B cell (primary cell): ENCODE measurements around the gene GAB4. TPM values are rescaled to one million over a fixed set of nuclear protein-coding genes. Genes with fewer than 3 reads are reported as not detected.

Experiments used
- ATAC-seq: fragments of 200-7000 bp; cut with Tn5 transposase; one replicate; pipeline ENCODE4 v1.10.0; 2021; ENCODE audit warnings: low read depth, mild to moderate bottlenecking, moderate number of reproducible peaks, moderate library complexity
- CTCF ChIA-PET: fragments of 350-600 bp; sonication (Branson Sonifier 250); formaldehyde crosslinking; loops from one replicate; lab custom pipeline; 2021; ENCODE audit warnings: antibody characterized with exemption, inconsistent platforms; lab: Charles Lee
- POLR2A ChIA-PET: fragments of 350-600 bp; sonication (Branson Sonifier 250); formaldehyde crosslinking; loops from one replicate; lab custom pipeline; 2021; ENCODE audit warnings: antibody characterized with exemption; lab: Charles Lee
- DNase-seq: peaks from one replicate; pipeline ENCODE4 v3.0.0; 2013
- H2AFZ ChIP-seq: 2 replicates; pipeline ENCODE4 v1.6.1; 2012; ENCODE audit warnings: mild to moderate bottlenecking, low read depth, low read length; ENCODE audit not compliant: insufficient read depth, poor library complexity, severe bottlenecking
- H3K27ac ChIP-seq, 2 donors: 1 replicate in 1 of 2; 2 replicates in 1 of 2; pipeline ENCODE4 v1.5.1; 2012 to 2013; ENCODE audit warnings: low read length in 2 of 2, mild to moderate bottlenecking in 2 of 2, moderate library complexity in 1 of 2
- H3K27me3 ChIP-seq, 4 experiments: fragments of 200-600 bp in 1 of 4; sonication (generic) in 1 of 4; replicated peaks in 1 of 4; 1 replicate in 2 of 4; 2 replicates in 2 of 4; pipeline versions ENCODE4 v1.6.1 to v1.7.0; 2013 to 2016; ENCODE audit warnings: low read length in 3 of 4, mild to moderate bottlenecking in 2 of 4, mixed read lengths in 1 of 4, moderate library complexity in 1 of 4; ENCODE audit not compliant: insufficient read depth in 4 of 4, control insufficient read depth in 3 of 4; ENCODE audit errors: control extremely low read depth in 1 of 4
- H3K36me3 ChIP-seq, 2 experiments: replicated peaks in 1 of 2; 1 replicate in 1 of 2; 2 replicates in 1 of 2; pipeline versions ENCODE4 v1.6.1 to v1.7.1; 2013; ENCODE audit warnings: low read length in 1 of 2; ENCODE audit not compliant: insufficient read depth in 2 of 2, control insufficient read depth in 1 of 2; ENCODE audit errors: control extremely low read depth in 1 of 2, extremely low read depth in 1 of 2
- H3K4me1 ChIP-seq, 2 donors: fragments of 200-600 bp in 1 of 2; sonication (generic) in 1 of 2; 1 replicate in 1 of 2; 2 replicates in 1 of 2; pipeline versions ENCODE4 v1.5.1 to v1.6.1; 2013 to 2017; ENCODE audit warnings: low read length in 2 of 2; ENCODE audit not compliant: control insufficient read depth in 2 of 2, insufficient read depth in 2 of 2
- H3K4me2 ChIP-seq: replicated peaks from 2 replicates; pipeline ENCODE3; 2012; ENCODE audit warnings: mild to moderate bottlenecking, low read depth, low read length; ENCODE audit not compliant: poor library complexity, severe bottlenecking
- H3K4me3 ChIP-seq, 5 experiments: fragments of 200-600 bp in 1 of 5; sonication (generic) in 1 of 5; 1 replicate in 3 of 5; 2 replicates in 2 of 5; pipeline versions ENCODE4 v1.5.1 to v1.7.0; 2011 to 2016; ENCODE audit warnings: low read length in 4 of 5, mild to moderate bottlenecking in 4 of 5, low read depth in 2 of 5, control low read depth in 1 of 5, moderate library complexity in 1 of 5; ENCODE audit not compliant: insufficient read depth in 1 of 5; ENCODE audit errors: control extremely low read depth in 1 of 5, extremely low read depth in 1 of 5
- H3K79me2 ChIP-seq: fragments of 200-600 bp; sonication (generic); one replicate; pipeline ENCODE4 v1.6.0; 2016; ENCODE audit warnings: low read length; ENCODE audit not compliant: control insufficient read depth, insufficient read depth
- H3K9ac ChIP-seq: fragments of 200-600 bp; sonication (generic); 2 replicates; pipeline ENCODE4 v1.6.1; 2017; ENCODE audit warnings: mild to moderate bottlenecking, low read length, moderate library complexity
- H3K9me3 ChIP-seq, 3 donors: one replicate each; pipeline versions ENCODE4 v1.6.1 to v1.7.1; 2013; ENCODE audit warnings: low read length in 2 of 3; ENCODE audit not compliant: control insufficient read depth in 2 of 3, insufficient read depth in 1 of 3; ENCODE audit errors: control extremely low read depth in 1 of 3
- H4K20me1 ChIP-seq: 2 replicates; pipeline ENCODE4 v1.6.0; 2012; ENCODE audit warnings: mild to moderate bottlenecking, low read length; ENCODE audit not compliant: insufficient read depth, control insufficient read depth, poor library complexity, severe bottlenecking
- H3K27ac Mint-ChIP-seq: one replicate; pipeline ENCODE4 v1.8.0; 2021; ENCODE audit warnings: mixed read lengths
- H3K27me3 Mint-ChIP-seq: one replicate; pipeline ENCODE4 v1.8.0; 2021; ENCODE audit warnings: mixed read lengths
- H3K4me1 Mint-ChIP-seq: one replicate; pipeline ENCODE4 v1.8.0; 2021; ENCODE audit warnings: mixed read lengths
- H3K4me3 Mint-ChIP-seq: one replicate; pipeline ENCODE4 v1.8.0; 2021; ENCODE audit warnings: mixed read lengths
- H3K9me3 Mint-ChIP-seq: one replicate; pipeline ENCODE4 v1.8.0; 2022; ENCODE audit warnings: mixed read lengths; ENCODE audit not compliant: insufficient read depth
- EZH2 ChIP-seq: IDR thresholded peaks from 2 replicates; pipeline ENCODE4 v1.6.1; 2012; ENCODE audit warnings: borderline replicate concordance, low read depth, mild to moderate bottlenecking, moderate library complexity, low read length; ENCODE audit not compliant: insufficient read depth, poor library complexity, severe bottlenecking
- WGBS: methylation state at CpG from one replicate; pipeline ENCODE4 v1.1.5; 2013; ENCODE audit warnings: missing lambda C conversion rate; ENCODE audit not compliant: insufficient coverage; 5-methylcytosine and 5-hydroxymethylcytosine counted together
- intact Hi-C: fragments of 100-400 bp; cut with micrococcal nuclease; formaldehyde crosslinking; loops from one replicate; pipeline ENCODE4 v1.10.0; 2022
- polyA plus RNA-seq: library from polyadenylated mRNA; depleted of rRNA; stranded (reverse); fragments of >200 nt; gene quantifications from 2 replicates; pipeline ENCODE4 v1.2.3, GENCODE V29; 2012
- total RNA-seq, 2 donors: library from RNA; stranded (reverse); fragments of 120-200 nt in 1 of 2; gene quantifications; 1 replicate in 1 of 2; 2 replicates in 1 of 2; pipeline versions ENCODE4 v1.2.3 to v1.2.4, GENCODE V29; 2013 to 2022
- TF ChIP-seq, protein P1 (sequence below): fragments of 200-600 bp; IDR thresholded peaks from one replicate; pipeline ENCODE4 v1.8.0; 2022; ENCODE audit warnings: antibody characterized with exemption, mild to moderate bottlenecking

The GAB4 gene
- total and polyA plus RNA-seq, 2 donors (not counting 1 experiment from before 2014, with no cell fraction given): not detected

DNA sequence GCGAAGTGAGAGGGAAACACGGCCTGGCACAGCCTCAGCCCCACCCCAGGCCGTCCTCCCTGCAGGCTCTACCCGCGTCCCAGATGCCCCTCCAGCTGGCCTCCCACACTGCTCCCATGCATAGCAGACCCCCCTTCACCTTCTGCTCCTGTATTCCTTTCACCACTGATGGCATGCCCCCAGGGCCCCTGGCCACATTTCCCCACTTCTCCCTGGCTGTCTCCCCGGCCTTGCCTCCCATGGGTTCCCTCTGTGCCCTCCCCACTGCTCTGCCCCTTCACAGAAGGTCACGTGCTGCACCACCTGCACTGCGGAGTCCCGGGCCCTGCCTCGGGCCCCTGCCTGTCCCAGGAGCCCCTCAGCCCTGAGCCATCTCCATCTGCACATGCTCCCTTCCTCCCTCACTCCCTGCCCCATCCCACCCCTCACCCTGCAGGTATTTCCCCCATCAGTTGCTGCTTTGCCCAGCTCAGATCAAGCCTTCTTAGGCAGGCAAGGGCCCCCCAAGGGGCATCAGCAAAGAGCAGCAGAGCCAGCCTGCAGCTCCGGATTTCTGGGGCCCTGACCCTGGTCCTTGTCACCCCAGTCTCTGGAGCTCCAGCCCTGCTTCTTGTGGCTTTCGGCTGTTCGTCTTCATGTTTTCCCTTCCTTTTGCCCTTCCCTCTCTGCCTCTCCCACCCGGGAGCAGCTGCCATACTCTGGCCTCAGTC, 46.4 kb downstream of the GAB4 start:
- Mint-ChIP-seq H3K9me3 (no peaks in the 10 kb centered on the region), H3K4me3 (no peak overlapping the region), H3K4me1 (no peaks in the 10 kb centered on the region), H3K27me3 (no peaks in the 10 kb centered on the region), H3K27ac (no peak overlapping the region)
- no peak overlapping the region for H2AFZ ChIP-seq
- H3K4me3 ChIP-seq: no peak overlapping the region
- H4K20me1 ChIP-seq: no peaks in the 10 kb centered on the region
- H3K27ac ChIP-seq: no peak overlapping the region
- intact Hi-C loops: no loop called here
- 76% methylated on average over 13 of the region's 14 CpGs for WGBS
- no peaks in the 10 kb centered on the region for H3K36me3 ChIP-seq
- POLR2A ChIA-PET: no interaction called here
- DNase-seq (no peak), ATAC-seq (no peak)
- no peaks in the 10 kb centered on the region for H3K4me1 ChIP-seq
- CTCF ChIA-PET: no interaction called here
- H3K79me2 ChIP-seq: no peaks in the 10 kb centered on the region
- no peak for TF ChIP-seq EZH2
- no peaks in the 10 kb centered on the region for H3K27me3 ChIP-seq
- no peak overlapping the region for H3K4me2 ChIP-seq
- no peaks in the 10 kb centered on the region for H3K9me3 ChIP-seq
- no peak overlapping the region for H3K9ac ChIP-seq

DNA sequence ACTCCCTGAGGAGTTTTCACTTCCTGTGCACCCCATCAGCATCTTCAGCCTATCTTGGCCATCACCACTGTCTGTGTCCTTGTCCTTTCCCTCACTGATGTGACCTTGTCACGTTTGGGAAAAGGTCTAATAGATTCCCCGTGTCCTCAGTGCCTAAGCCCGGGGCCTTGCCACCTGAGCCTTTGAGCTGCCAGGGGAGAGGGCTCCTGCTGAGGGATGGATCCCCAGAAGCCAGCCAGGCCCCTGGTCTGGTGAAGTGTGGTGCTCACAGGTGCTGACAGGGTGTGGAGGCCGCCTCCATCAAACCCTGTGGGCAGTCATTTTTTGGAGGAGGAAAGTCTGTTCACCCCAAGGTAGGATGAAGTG, 47.2 kb downstream of the GAB4 start:
- Mint-ChIP-seq H3K27ac (no peak overlapping the region), H3K4me3 (no peak overlapping the region), H3K4me1 (no peaks in the 10 kb centered on the region), H3K27me3 (no peaks in the 10 kb centered on the region), H3K9me3 (no peaks in the 10 kb centered on the region)
- intact Hi-C loops: no loop called here
- no peaks in the 10 kb centered on the region for H3K27me3 ChIP-seq
- CTCF ChIA-PET: no interaction called here
- ATAC-seq: no peak
- H2AFZ ChIP-seq: no peak overlapping the region
- 83% methylated on average over 4 of the region's 4 CpGs for WGBS
- H3K9me3 ChIP-seq: no peaks in the 10 kb centered on the region
- no peak overlapping the region for H3K4me3 ChIP-seq
- no peak overlapping the region for H3K27ac ChIP-seq
- H3K4me2 ChIP-seq: no peak overlapping the region
- H3K4me1 ChIP-seq: no peaks in the 10 kb centered on the region
- H4K20me1 ChIP-seq: no peaks in the 10 kb centered on the region
- no peaks in the 10 kb centered on the region for H3K36me3 ChIP-seq
- H3K79me2 ChIP-seq: no peaks in the 10 kb centered on the region
- TF ChIP-seq, protein P1, sequence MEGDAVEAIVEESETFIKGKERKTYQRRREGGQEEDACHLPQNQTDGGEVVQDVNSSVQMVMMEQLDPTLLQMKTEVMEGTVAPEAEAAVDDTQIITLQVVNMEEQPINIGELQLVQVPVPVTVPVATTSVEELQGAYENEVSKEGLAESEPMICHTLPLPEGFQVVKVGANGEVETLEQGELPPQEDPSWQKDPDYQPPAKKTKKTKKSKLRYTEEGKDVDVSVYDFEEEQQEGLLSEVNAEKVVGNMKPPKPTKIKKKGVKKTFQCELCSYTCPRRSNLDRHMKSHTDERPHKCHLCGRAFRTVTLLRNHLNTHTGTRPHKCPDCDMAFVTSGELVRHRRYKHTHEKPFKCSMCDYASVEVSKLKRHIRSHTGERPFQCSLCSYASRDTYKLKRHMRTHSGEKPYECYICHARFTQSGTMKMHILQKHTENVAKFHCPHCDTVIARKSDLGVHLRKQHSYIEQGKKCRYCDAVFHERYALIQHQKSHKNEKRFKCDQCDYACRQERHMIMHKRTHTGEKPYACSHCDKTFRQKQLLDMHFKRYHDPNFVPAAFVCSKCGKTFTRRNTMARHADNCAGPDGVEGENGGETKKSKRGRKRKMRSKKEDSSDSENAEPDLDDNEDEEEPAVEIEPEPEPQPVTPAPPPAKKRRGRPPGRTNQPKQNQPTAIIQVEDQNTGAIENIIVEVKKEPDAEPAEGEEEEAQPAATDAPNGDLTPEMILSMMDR: no peak
- TF ChIP-seq EZH2: no peak
- H3K9ac ChIP-seq: no peak overlapping the region
- no peak for DNase-seq
- POLR2A ChIA-PET: no interaction called here
